Hepatocyte (in vitro differentiated cells): ENCODE results near the gene KLHL21.

ENCODE experiments used
- EZH2 ChIP-seq: fragments of 200-600 bp; sonication (generic); IDR thresholded peaks from 2 replicates; pipeline ENCODE4 v1.6.1; 2016; ENCODE audit warnings: antibody characterized with exemption, mild to moderate bottlenecking, borderline replicate concordance
- TF ChIP-seq, protein P1 (sequence below): fragments of 200-600 bp; sonication (generic); IDR thresholded peaks from 2 replicates; pipeline ENCODE4 v1.5.1; 2016; ENCODE audit warnings: antibody characterized with exemption, mild to moderate bottlenecking; ENCODE audit not compliant: poor library complexity

DNA sequence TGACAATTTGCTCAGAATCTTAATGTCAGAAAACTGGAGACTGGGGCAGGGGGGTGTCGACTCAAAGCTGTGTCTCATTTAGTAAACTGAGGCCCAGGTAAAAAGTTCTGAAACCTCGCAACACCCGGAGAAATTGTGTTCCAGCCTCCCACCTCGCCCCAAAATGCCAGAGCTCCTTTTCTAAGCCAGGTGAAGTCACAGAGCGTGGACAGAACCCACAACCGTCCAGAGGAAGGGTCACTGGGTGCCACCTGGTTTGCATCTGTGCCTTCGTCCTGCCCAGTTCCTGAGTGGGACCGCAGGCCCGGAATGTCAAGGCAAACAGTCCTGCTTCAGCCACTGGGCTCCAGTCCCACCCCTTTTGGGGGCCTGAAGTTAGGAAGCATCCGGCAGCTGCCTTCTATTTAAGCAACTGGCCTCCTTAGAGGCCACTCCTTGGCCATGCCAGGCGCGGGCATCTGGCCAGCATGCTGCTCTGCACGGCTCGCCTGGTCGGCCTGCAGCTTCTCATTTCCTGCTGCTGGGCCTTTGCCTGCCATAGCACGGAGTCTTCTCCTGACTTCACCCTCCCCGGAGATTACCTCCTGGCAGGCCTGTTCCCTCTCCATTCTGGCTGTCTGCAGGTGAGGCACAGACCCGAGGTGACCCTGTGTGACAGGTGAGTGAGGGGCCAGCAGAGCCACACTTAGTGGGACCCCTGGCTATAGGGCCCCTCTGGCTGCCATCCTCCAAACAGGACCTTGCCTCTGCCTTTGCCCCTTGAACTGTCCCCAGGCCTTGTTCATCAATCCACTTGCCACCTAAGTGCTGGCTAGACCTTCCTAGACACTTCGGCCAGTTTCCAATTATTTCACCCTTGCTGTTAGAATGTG, 47.5 kb downstream of the KLHL21 start, which contains the start of gene TAS1R1:
- TF ChIP-seq, protein P1, sequence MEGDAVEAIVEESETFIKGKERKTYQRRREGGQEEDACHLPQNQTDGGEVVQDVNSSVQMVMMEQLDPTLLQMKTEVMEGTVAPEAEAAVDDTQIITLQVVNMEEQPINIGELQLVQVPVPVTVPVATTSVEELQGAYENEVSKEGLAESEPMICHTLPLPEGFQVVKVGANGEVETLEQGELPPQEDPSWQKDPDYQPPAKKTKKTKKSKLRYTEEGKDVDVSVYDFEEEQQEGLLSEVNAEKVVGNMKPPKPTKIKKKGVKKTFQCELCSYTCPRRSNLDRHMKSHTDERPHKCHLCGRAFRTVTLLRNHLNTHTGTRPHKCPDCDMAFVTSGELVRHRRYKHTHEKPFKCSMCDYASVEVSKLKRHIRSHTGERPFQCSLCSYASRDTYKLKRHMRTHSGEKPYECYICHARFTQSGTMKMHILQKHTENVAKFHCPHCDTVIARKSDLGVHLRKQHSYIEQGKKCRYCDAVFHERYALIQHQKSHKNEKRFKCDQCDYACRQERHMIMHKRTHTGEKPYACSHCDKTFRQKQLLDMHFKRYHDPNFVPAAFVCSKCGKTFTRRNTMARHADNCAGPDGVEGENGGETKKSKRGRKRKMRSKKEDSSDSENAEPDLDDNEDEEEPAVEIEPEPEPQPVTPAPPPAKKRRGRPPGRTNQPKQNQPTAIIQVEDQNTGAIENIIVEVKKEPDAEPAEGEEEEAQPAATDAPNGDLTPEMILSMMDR = no peak
- TF ChIP-seq EZH2 = no peak
